ENCODE results near the gene FBXL19.

FBXL19 gene

DNA sequence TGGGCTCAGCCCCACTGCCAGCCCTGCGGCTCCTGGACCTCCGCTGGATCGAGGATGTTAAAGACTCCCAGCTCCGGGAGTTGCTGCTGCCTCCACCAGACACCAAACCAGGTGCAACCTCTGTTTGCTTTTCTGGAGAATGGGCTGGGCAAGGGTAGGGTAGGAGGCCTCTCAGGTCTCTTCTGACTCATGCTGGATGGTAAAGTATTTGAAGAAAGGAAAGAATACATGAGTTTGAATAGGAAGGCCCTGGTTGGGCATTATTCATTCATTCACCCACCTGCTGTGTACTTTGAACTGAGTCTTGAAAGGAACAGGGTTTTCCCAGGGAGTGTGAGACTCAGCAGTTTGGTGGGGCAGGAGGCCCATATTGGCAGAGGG, 19.0 kb downstream of the FBXL19 start:
- DNase-seq (ENCODE audit: insufficient read length, low spot score) (no peak), FAIRE-seq (no peak)
- TF ChIP-seq CTCF (IDR thresholded peaks at IDR 0.05; ENCODE audit: insufficient read depth, missing control alignments) = no peak

DNA sequence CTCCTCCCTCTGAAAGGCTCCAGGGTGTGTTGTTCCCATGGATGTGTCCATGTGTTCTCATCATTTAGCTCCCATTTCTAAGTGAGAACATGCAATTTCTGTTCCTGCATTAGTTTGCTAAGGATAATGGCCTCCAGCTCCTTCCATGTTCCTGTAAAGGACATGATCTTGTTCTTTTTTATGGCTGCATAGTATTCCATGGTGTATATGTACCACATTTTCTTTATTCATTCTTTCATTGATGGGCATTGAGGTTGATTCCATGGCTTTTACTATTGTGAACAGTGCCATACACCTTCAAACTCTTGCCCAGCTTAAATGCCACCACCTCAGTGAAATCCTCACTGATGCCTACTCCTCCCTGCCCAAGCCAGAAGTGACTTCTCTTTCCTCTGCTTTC, 21.0 kb downstream of the FBXL19 start:
- DNase-seq (ENCODE audit: insufficient read length, low spot score) (no peak), FAIRE-seq (no peak)
- TF ChIP-seq CTCF (IDR thresholded peaks at IDR 0.05; ENCODE audit: insufficient read depth, missing control alignments) = no peak

DNA sequence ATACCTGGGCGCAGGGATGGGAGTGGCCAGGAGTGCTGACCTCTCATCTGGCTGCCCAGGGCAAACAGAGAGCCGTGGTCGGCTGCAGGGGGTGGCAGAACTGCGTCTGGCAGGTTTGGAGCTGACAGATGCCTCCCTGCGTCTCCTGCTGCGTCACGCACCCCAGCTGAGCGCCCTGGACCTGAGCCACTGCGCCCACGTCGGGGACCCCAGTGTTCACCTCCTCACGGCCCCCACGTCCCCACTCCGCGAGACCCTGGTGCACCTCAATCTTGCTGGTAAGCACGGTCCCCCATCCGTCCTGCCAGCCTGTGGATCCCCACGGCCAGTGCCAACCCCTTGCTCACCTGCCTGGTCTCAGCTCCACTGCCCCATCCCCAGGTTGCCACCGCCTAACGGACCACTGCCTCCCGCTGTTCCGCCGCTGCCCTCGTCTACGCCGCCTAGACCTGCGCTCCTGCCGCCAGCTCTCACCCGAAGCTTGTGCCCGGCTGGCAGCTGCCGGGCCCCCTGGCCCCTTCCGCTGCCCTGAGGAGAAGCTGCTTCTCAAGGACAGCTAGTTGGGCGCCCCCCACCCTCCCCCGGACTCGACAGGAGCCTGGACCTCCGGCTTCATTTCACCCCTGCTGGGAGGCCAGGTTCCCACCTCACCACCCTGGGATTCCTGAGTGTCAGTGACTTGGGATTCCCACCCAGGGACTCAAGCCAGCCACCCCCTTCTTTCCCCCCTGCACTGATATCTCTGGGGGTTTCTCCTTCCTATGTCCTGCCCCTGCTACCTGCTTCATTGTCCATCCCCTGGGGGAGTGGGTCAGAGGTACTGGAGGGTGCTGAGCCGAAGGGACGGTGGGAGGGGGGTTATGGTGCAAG, 23.5 kb downstream of the FBXL19 start:
- DNase-seq (ENCODE audit: insufficient read length, low spot score) = no peak
- FAIRE-seq = no peak

DNA sequence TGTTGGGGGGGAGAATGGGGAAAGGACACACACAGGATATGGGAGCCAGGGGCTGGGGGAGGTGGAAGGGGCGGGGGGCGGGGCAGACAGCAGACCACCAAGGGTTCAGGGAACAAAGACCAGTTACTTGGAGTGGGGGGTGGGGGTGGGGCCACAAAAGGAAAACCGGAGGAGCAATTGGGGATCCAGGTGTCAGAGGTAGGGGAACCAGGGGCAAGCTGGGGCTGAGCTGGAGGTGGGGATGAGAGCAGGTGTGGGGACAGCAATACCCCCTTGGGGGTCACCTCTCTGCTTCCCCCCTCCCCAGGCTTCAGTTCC, 24.1 kb downstream of the FBXL19 start:
- no peak for TF ChIP-seq CTCF (IDR thresholded peaks at IDR 0.05; ENCODE audit: insufficient read depth, missing control alignments)
- DNase-seq (ENCODE audit: insufficient read length, low spot score) (no peak), FAIRE-seq (no peak)

More for the DNA sequence above, 23.5 kb downstream of the FBXL19 start:
- no peak for TF ChIP-seq CTCF (IDR thresholded peaks at IDR 0.05; ENCODE audit: insufficient read depth, missing control alignments)

DNA sequence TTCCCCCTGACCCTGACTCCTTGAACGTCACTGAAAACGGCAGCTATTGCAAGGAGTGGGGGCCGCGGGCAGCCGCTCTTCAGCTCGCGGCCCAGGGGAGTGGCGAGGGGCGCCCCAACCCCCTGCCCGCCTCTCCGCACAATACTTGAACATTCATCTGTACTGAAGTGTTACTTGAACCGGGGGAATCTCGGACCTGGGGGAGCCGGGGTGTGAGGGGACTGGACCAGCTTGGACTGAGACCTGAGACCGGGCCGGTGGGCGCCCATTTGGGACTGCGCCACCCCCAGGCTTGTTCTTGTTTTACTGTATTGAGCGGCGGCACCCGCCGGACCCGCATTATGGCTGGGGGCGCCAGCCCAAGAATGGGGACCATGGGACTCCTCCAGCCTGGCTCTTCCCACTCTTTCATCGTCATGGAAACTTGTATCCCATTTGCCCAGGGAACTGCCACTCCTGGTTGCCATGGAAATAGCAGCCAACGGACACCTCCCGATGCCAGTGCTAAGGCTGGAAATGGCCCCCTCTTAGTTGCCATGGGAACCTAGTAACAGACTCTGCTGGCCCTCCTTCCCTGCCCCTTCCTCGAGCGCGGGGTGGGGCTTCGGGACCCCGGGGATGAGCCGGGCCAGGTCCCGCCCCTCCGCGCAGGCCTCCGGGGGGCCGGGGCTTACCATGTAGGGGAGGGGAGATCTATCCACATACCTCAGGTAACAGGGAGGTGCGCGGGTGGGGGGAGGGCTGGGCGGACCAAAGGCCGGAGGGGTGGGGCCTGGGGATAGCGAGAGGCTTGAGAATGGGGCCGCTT, 24.7 kb downstream of the FBXL19 start:
- no peak for DNase-seq (ENCODE audit: insufficient read length, low spot score)
- no peak for FAIRE-seq
- TF ChIP-seq CTCF (IDR thresholded peaks at IDR 0.05; ENCODE audit: insufficient read depth, missing control alignments) = no peak

- DNase-seq (ENCODE audit: insufficient read length, low spot score) (no peak), FAIRE-seq (no peak)
- no peak for TF ChIP-seq CTCF (IDR thresholded peaks at IDR 0.05; ENCODE audit: insufficient read depth, missing control alignments)
Measured at GRCh38 chr16:30948667-30949649, 25.6 kb downstream of the FBXL19 start, which contains the start of gene ORAI3. Gene ORAI3 (plus strand): TSS chr16:30949068. CDS start chr16:30949290, 222 bp downstream.
